ENCODE results near the gene LPCAT3. TPM values are rescaled to one million over a fixed set of nuclear protein-coding genes. Genes with fewer than 3 reads are reported as not detected.

LPCAT3 gene
- polyA plus RNA-seq, 3 donors from 2014 or later, result 18.4 to 39.2 (median 34.8) TPM

- Mint-ChIP-seq H3K27ac (peak overlapping the region in 1 of 6 donors; percentile 20), H3K9me3 (no peaks in the 10 kb centered on the region), H3K36me3 (peaks cover 4 to 41% (median 25%) of the 10 kb centered on the region in 3 donors), H3K4me1 (peaks cover 0 to 5% of the 10 kb centered on the region in 2 donors), H3K4me3 (no peak overlapping the region), H3K27me3 (ENCODE audit: low read depth in 3 of 3) (peaks cover 2 to 4% (median 2%) of the 10 kb centered on the region in 3 donors)
- no peak for DNase-seq
These were observed 40.1 kb downstream of the LPCAT3 start for GRCh38 chr12:6978188-6978587.

GRCh38 chr12:6977653-6978052, 40.6 kb downstream of the LPCAT3 start:
- peaks cover 1 to 5% of the 10 kb centered on the region in 2 donors for H3K4me1 Mint-ChIP-seq

DNA sequence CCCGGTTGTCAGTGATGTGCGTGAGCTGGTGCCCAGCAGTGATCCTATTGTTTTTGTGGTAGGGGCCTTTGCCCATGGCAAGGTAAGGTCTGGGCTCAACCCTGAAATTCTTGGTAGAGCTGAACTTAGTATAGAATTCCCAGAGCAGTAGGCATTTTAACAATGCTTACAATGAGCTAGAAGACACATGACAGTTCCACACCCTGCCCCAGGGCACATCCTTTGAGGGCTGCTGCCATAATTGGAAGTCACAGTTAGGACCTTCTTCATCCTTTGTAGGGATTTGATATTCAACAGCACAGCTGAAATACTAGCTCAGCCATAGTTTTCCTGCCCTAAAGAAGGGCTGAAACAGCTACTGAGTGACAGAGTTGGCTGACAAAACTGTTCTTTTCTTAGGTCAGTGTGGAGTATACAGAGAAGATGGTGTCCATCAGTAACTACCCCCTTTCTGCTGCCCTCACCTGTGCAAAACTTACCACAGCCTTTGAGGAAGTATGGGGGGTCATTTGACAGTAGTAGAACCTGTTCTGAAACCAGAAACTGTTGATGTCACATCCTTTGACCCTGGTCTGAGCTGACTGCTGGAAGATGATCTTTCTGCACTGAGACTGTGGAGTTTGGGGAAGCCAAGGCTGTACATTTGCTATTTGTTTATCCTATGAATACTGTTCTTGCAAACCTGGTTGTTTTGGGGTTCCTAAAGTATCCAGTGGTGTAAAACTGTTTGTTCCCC, 42.8 kb downstream of the LPCAT3 start:
- Mint-ChIP-seq H3K27ac (no peak overlapping the region), H3K4me1 (peaks cover 20 to 22% of the 10 kb centered on the region in 2 donors), H3K4me3 (no peak overlapping the region), H3K27me3 (ENCODE audit: low read depth in 3 of 3) (peaks cover 2 to 6% (median 5%) of the 10 kb centered on the region in 3 donors), H3K9me3 (no peaks in the 10 kb centered on the region), H3K36me3 (peaks cover 4 to 26% (median 13%) of the 10 kb centered on the region in 3 donors)
- no peak for DNase-seq

More at GRCh38 chr12:6977653-6978052, 40.6 kb downstream of the LPCAT3 start:
- Mint-ChIP-seq H3K27me3 (ENCODE audit: low read depth in 3 of 3) (peaks cover 2 to 4% (median 2%) of the 10 kb centered on the region in 3 donors), H3K9me3 (no peaks in the 10 kb centered on the region), H3K27ac (peak overlapping the region in 2 of 6 donors; percentile 17 to 43), H3K4me3 (no peak overlapping the region), H3K36me3 (peaks cover 4 to 40% (median 24%) of the 10 kb centered on the region in 3 donors)
- no peak for DNase-seq

- Mint-ChIP-seq H3K36me3 (peaks cover 5 to 28% (median 11%) of the 10 kb centered on the region in 3 donors), H3K9me3 (no peaks in the 10 kb centered on the region), H3K4me3 (no peak overlapping the region), H3K4me1 (peaks cover 30 to 32% of the 10 kb centered on the region in 2 donors), H3K27me3 (ENCODE audit: low read depth in 3 of 3) (peaks cover 2 to 6% (median 5%) of the 10 kb centered on the region in 3 donors), H3K27ac (peak overlapping the region in 1 of 6 donors; percentile 64)
- DNase-seq, result no peak
These were observed 44.1 kb downstream of the LPCAT3 start for GRCh38 chr12:6974180-6974579.

DNA sequence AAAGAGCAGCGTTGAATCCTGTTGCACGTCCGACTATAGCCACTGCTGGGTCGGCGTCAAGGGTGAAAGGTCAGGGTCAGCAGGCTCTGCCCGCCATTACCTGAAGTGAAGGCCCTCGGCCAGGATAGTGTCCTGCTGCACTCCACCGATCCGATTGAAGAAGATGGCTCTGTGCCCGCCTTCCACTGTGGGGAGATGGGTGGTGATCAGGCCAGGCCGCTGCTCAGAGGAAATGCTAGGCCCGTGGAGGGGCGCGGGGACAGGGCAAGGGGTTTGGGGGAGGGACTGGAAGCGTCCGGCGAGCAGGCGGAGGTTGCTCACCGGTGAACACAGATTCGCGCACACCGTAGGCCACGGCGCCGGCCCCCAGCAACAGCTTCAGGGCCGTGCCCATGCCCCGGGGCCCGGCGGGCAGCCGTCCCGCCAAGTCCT, 48.2 kb downstream of the LPCAT3 start:
- Mint-ChIP-seq H3K4me1 (peaks cover 39 to 53% of the 10 kb centered on the region in 2 donors), H3K9me3 (no peaks in the 10 kb centered on the region), H3K27me3 (ENCODE audit: low read depth in 3 of 3) (peaks cover 2 to 5% (median 3%) of the 10 kb centered on the region in 3 donors), H3K4me3 (peak overlapping the region; percentile 100), H3K36me3 (peaks cover 10 to 26% (median 17%) of the 10 kb centered on the region in 3 donors), H3K27ac (peak overlapping the region; percentile 90 to 100 (median 100))
- DNase-seq, result no peak

DNA sequence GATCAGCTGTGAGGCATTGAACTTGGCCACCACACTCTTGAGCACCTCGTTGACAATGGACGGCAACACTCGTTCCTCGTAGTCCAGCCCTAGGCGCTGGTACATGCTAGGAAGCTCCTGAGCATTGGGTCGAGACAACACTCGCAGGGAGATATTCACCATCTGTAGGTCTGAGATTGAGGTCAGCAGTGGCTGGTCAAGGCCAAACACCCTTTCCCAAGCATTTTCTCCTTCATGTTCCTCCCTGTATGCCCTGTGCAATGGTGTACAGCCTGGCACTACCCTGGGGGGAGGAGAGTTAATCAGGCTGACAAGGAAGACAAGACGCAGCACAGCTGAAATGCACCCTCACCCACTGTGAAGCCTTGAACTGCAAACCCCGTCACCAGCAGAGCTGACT, 49.9 kb downstream of the LPCAT3 start:
- DNase-seq, result no peak
- H3K9me3 Mint-ChIP-seq, result no peaks in the 10 kb centered on the region
- peaks cover 42 to 64% of the 10 kb centered on the region in 2 donors for H3K4me1 Mint-ChIP-seq
- H3K27ac Mint-ChIP-seq, result peak overlapping the region in 1 of 6 donors; percentile 81
- H3K27me3 Mint-ChIP-seq (ENCODE audit: low read depth in 3 of 3), result peaks cover 2 to 5% (median 2%) of the 10 kb centered on the region in 3 donors
- H3K4me3 Mint-ChIP-seq, result peak overlapping the region in 3 of 5 donors; percentile 100
- H3K36me3 Mint-ChIP-seq, result peaks cover 10 to 28% (median 17%) of the 10 kb centered on the region in 3 donors

GRCh38 chr12:6967651-6968100, 50.6 kb downstream of the LPCAT3 start:
- H3K27ac Mint-ChIP-seq, result peak overlapping the region in 1 of 6 donors; percentile 5
- peaks cover 0 to 3% (median 2%) of the 10 kb centered on the region in 3 donors for H3K27me3 Mint-ChIP-seq (ENCODE audit: low read depth in 3 of 3)
- DNase-seq, result no peak
- H3K4me3 Mint-ChIP-seq, result no peak overlapping the region
- H3K9me3 Mint-ChIP-seq, result no peaks in the 10 kb centered on the region
- peaks cover 42 to 63% of the 10 kb centered on the region in 2 donors for H3K4me1 Mint-ChIP-seq
- peaks cover 10 to 28% (median 17%) of the 10 kb centered on the region in 3 donors for H3K36me3 Mint-ChIP-seq

DNA sequence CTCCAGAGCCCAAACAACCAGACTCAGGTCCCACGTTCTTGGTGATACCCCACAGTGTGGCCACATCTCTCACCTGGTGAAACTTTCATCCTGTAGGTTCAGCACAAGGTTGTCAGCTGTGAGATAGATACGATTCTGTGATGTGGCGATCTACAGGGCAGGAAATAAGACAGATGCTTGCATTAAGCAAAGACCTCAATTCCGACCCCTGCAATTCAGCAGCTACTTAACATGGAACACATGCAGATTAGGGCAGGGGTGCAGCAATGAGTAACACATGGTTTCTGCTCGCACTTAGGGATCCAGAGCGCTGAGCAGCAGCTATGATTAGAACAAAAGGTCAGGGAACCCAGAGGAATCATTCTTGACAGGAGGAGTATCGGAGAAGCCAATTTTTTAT, 51.9 kb downstream of the LPCAT3 start:
- Mint-ChIP-seq H3K36me3 (peaks cover 10 to 28% (median 17%) of the 10 kb centered on the region in 3 donors), H3K27ac (peak overlapping the region in 2 of 6 donors; percentile 26 to 73), H3K4me3 (no peak overlapping the region), H3K9me3 (no peaks in the 10 kb centered on the region), H3K27me3 (ENCODE audit: low read depth in 3 of 3) (peaks cover 1 to 7% (median 4%) of the 10 kb centered on the region in 3 donors), H3K4me1 (peaks cover 44 to 61% of the 10 kb centered on the region in 2 donors)
- DNase-seq, result no peak

GRCh38 chr12:6965714-6966113, 52.6 kb downstream of the LPCAT3 start:
- H3K36me3 Mint-ChIP-seq, result peaks cover 12 to 32% (median 19%) of the 10 kb centered on the region in 3 donors
- no peak overlapping the region for H3K4me3 Mint-ChIP-seq
- peaks cover 2 to 11% (median 4%) of the 10 kb centered on the region in 3 donors for H3K27me3 Mint-ChIP-seq (ENCODE audit: low read depth in 3 of 3)
- no peaks in the 10 kb centered on the region for H3K9me3 Mint-ChIP-seq
- no peak for DNase-seq
- H3K27ac Mint-ChIP-seq, result peak overlapping the region in 4 of 6 donors; percentile 84 to 91 (median 87)
- peaks cover 45 to 62% of the 10 kb centered on the region in 2 donors for H3K4me1 Mint-ChIP-seq

GRCh38 chr12:6965026-6965661, 53.1 kb downstream of the LPCAT3 start:
- Mint-ChIP-seq H3K4me1 (peaks cover 47 to 62% of the 10 kb centered on the region in 2 donors), H3K27me3 (ENCODE audit: low read depth in 3 of 3) (peaks cover 2 to 14% (median 4%) of the 10 kb centered on the region in 3 donors), H3K9me3 (no peaks in the 10 kb centered on the region), H3K27ac (peak overlapping the region; percentile 84 to 91 (median 86)), H3K36me3 (peaks cover 12 to 36% (median 22%) of the 10 kb centered on the region in 3 donors), H3K4me3 (no peak overlapping the region)
- peak; percentile 81 to 86 (median 83) for DNase-seq

GRCh38 chr12:6964605-6965025, 53.7 kb downstream of the LPCAT3 start:
- DNase-seq, result no peak
- Mint-ChIP-seq H3K4me1 (peaks cover 47 to 63% of the 10 kb centered on the region in 2 donors), H3K36me3 (peaks cover 12 to 36% (median 22%) of the 10 kb centered on the region in 3 donors), H3K9me3 (no peaks in the 10 kb centered on the region), H3K4me3 (no peak overlapping the region), H3K27ac (peak overlapping the region; percentile 84 to 91 (median 86)), H3K27me3 (ENCODE audit: low read depth in 3 of 3) (peaks cover 2 to 14% (median 4%) of the 10 kb centered on the region in 3 donors)

DNA sequence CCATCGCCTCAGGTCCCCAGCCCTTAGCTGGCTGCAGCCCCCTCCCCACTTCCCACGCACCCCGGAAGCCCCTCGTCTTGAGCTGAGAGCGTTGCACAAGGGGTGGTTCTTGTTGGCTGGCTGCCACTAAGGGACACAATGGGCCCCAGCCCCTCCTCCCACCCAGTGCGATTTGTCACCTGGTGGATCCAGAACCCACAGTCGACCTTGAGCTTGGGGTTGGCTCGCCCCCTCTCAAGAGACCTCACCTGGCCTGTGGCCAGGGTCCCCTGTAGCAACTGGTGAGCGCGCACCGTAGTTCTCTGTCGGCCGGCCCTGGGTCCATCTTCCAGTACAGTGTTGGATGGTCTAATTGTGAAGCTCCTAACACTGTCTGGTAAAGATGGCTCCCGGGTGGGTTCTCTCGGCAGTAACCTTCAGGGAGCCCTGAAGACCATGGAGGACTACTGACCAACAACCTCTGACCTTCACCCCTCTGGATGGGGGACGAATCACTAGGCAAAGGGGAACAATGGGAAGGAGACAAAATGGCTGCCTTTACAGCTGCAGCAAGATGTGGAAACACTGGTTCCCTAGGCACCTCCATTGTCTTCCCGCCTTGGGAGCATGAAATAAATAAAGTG, 54.4 kb downstream of the LPCAT3 start:
- Mint-ChIP-seq H3K9me3 (no peaks in the 10 kb centered on the region), H3K27me3 (ENCODE audit: low read depth in 3 of 3) (peaks cover 5 to 17% (median 7%) of the 10 kb centered on the region in 3 donors), H3K4me3 (no peak overlapping the region), H3K36me3 (peaks cover 15 to 39% (median 23%) of the 10 kb centered on the region in 3 donors), H3K4me1 (peaks cover 47 to 64% of the 10 kb centered on the region in 2 donors), H3K27ac (peak overlapping the region; percentile 46 to 91 (median 86))
- no peak for DNase-seq

DNA sequence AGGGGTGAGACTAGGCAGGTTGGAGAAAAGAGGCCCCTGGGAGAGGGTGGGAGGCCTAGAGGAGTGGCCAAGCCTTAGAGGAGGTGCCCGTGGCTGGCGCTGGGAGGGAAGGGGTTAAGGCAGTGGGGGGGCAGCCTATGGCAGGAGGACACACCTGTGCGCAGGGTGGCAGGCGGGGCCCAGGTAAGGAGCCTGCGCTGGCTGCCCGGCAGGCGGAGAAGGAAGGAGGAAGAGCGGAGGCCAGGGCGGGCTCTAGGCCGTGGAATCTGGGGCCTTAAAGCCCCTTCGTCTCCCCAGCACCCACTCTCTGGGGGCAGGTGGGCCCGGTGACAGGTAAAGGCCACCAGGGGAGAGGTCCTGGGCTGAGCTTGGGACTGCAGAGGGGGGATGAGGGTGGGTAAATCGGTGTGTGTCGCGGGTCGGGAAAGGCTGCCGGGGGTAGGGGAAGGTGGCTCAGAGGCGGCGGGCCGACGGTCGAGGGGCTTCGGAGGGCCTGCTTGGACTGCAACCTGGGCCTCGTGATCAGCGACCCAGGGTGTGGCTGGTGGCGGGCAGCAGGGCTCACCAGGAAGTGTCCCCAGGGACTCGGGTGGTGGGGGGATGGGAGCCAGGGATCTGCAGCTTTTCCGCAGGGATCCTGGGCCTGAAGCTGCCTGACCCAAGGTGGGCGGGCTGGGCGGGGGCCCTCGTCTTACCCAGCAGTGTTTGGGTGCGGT, 55.1 kb downstream of the LPCAT3 start:
- Mint-ChIP-seq H3K4me1 (peaks cover 51 to 65% of the 10 kb centered on the region in 2 donors), H3K36me3 (peaks cover 13 to 42% (median 25%) of the 10 kb centered on the region in 3 donors), H3K27me3 (ENCODE audit: low read depth in 3 of 3) (peaks cover 8 to 20% (median 9%) of the 10 kb centered on the region in 3 donors), H3K27ac (peak overlapping the region in 2 of 6 donors; percentile 95 to 98), H3K9me3 (no peaks in the 10 kb centered on the region), H3K4me3 (peak overlapping the region in 1 of 5 donors; percentile 12)
- DNase-seq, result no peak
